ENCODE results near the gene ANKRD6.
"Not testable (repeated sequence)": the region's sequence is repeated elsewhere in the genome, so short reads cannot be mapped to it uniquely, and the experiment has no call there.

ANKRD6 gene

DNA sequence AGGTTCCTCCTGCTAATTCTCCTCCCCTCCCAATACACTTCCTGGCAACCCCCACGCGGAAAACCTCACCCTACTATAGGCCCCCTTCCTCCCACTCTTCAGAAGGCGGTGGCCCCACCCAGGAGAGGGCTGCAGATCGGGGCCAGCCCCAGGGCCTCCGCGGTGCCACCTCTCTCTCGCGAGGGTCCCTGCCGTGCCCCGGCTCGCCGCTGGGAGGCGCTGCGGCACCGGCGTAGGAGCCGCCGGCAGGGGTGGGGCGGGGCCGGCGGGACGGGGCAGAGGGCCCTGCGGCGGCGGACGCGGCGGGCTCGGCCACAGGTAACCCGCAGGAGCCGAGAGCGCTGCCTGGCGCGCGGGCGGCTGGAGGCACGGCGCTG, at the start of gene ANKRD6:
Gene ANKRD6, plus strand, starts transcription at position 278 of the 377 bp plus-strand sequence. CDS start 133,825 bp downstream, outside the sequence.
- peak; percentile 68 to 79 for DNase-seq (ENCODE audit: low read depth in 1 of 2, low spot score in 1 of 2)

DNA sequence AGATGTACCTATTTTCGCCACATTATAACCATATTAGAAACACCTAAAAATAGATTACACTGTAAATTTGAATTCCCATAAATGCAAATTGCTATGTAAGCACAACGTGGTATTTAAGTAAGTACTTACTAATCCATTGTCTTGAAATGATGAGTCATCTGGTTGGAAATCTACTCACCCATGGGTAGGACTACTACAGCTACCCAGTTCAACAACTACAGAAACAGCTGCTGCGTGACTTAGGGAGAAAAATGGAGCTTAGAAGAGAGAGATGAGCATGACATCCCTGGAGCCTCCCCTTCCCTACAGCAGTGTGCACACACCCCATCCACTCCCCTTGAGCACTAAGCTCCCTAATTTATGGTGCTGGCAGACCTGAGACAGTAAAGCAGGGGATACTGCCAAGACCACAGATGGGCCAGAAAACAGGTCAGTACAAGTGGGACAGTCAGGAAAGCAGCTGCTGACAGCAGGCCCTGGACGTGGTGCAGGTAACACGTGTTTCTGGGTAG, 47.7 kb upstream of the ANKRD6 start:
- DNase-seq (ENCODE audit: low read depth in 1 of 2, low spot score in 1 of 2) = no peak

DNA sequence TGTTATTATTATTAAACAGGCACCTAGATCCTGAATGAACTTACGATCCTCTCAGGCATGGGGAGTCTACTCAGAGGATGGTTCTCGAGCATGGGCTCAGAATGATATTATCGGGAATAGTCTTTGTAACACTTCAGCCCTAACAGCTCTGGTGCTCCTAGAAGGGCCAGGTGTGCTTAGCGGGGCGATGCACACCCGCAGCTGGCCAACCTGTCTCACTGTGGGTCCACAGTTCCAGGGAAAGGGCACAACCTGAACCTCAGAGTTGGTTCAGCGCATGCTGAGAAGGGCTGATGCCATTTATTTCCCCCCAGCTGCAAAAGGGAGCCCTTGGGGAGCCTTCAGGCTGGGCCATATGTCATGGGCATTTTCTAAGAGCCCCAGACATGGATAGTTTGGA, 47.1 kb upstream of the ANKRD6 start:
- no peak for DNase-seq (ENCODE audit: low read depth in 1 of 2, low spot score in 1 of 2)

DNA sequence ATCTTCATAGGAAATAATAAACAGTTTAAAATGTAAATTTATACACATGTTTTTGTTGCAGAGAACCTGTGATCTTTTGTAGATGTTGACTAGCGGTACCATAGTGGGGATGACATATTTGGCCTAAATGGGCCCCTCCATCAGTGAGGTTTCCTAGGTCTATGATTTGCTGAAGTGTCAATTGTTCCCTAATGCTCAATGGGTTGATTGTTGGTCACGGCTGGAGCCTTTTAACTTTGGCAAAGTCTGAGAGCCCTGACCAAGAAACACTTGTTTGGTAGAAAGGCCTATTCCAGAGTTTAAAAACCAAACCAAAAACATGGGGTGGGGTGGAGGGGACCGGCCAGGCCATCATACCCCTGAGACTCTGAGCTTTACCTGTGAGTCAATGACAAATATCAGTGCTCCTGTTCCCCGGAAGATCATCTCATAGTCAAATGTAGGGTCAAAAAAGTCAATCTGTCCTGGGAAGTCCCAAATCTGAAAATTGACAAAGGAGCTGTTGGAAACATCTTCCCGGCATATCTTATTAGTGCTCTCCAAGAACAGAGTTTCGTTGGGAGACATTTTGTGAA, 45.9 kb upstream of the ANKRD6 start:
- DNase-seq (ENCODE audit: low read depth in 1 of 2, low spot score in 1 of 2) = no peak

DNA sequence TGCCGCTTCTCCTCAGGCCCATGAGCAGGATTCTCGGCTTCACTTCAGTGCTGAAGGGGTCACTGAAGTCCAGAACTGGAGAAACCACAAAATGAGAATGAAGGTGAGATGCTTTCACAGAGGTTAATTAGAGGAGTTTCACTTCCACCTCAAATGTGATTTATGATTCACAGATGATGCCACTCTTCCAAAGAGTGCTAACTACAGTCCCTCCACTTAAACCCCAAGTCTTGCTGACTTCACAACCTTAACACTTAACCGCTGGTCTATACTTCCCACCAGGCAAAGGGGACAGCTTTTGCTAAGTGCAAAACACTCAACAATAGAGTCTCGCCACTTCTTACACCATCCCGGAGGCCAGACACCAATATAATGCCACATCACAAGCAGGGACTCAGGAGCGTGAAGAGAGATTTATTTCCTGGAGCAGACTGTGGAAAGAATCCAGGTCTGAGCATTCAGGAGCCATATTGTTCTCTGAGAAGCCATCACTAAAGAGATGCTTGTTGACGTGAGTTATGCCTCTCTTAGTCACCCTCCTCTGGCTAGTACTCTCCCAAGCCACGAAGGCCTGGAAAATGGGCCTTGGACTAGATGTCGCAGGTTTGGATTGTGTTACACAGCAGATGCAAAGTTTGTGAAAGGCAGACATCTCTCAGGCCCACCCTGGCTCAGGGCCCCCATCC, 45.3 kb upstream of the ANKRD6 start:
- DNase-seq (ENCODE audit: low read depth in 1 of 2, low spot score in 1 of 2) = no peak

DNA sequence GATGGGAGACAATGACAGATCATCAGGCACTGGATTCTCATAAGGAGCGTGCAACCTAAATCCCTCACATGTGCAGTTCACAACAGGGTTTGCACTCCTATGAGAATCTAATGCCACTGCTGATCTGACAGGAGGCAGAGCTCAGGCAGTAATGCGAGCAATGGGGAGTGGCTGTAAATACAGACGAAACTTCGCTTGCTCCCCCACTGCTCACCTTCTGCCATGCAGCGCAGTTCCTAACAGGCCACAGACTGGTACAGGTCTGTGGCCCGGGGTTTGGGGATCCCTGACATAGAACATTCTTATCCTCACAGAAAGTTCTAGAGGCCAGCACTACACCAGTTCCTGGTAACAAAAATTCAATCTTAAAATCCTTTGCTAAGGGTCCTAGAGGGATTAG, 44.1 kb upstream of the ANKRD6 start:
- DNase-seq (ENCODE audit: low read depth in 1 of 2, low spot score in 1 of 2) = no peak

DNA sequence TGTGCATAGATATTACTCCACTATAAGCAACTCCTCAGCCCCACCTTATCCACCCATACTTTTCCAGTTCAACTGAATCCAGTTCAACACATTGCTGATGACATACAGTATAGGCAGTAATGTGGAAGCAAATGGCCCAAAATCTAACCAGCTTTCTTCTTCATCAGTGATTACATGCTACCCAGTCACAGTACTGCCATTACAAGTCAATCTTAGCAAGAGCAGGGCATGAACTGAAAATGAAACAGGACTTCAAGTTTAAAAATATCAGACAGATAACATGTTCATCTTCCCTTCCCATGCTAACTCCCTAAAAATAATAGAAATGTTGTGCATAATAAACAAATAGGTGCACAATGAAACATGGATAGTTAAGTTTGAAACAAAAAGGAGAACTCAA, 40.1 kb upstream of the ANKRD6 start:
- no peak for DNase-seq (ENCODE audit: low read depth in 1 of 2, low spot score in 1 of 2)

DNA sequence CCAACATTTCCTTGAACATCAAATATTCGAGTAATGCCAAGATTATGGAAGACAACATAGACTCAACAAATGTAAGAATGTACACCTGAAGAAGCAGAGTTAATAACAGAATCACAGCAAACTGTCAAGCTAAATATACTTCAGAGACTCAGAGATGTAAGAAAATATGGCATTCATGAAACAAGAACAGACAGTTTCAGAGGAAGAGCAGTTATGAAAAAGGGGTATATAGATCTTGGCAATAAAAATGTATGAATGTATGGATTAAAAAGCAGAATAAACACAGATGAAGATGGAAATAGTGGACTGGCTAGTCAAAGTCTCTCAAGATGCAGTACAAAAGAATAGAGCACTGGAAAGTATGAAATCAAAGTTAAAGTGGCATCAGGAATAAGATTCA, 39.3 kb upstream of the ANKRD6 start:
- no peak for DNase-seq (ENCODE audit: low read depth in 1 of 2, low spot score in 1 of 2)

DNA sequence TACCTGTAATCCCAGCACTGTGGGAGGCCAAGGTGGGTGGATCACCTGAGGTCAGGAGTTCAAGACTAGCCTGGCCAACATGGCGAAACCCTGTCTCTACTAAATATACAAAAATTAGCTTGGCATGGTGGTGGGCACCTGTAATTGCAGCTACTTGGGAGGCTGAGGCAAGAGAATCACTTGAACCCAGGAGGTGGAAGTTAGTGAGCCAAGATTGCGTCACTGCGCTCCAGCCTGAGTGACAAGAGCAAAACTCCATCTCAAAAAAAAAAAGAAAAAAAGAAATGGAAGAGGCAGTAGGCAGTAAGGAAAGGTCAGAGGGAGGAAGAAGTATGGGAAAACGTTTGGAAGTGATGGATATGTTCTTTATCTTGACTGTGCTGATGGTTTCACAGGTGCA, 35.1 kb upstream of the ANKRD6 start:
- not testable (repeated sequence) for DNase-seq (ENCODE audit: low read depth in 1 of 2, low spot score in 1 of 2)

DNA sequence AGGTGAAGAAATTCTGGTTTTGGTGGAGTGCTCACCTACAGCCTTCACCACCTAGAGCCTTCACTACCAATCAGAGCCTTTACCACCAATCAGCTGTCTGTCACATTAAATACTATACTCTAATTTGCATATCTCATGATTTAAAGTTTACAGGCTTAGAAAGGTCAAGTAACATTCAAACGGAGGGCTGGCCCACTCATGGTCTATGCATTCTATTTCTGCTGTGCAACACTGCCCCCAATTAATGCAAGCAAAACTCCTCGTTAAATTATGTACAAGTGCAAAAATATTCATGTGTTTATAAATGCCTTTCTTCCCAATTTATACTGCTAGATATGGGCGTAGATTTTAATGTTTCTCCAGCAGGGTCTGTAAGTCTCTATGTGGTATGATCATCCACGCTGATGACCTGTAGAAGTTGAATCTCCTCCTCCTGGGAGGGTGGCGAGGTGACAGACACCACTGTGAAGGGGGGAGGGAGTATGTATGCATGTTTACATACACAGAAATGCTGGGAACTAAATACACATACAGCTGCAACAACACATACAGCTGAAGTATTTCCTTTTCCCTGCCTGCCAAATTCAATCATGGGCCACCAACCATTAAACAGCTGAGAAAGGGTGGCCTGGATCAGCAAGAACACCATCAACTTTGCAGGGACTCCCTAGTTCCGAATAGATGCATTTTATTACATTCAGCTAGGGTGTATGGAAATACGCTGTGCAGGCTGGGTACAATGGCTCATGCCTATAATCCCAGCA, 34.0 kb upstream of the ANKRD6 start:
- no peak for DNase-seq (ENCODE audit: low read depth in 1 of 2, low spot score in 1 of 2)

DNA sequence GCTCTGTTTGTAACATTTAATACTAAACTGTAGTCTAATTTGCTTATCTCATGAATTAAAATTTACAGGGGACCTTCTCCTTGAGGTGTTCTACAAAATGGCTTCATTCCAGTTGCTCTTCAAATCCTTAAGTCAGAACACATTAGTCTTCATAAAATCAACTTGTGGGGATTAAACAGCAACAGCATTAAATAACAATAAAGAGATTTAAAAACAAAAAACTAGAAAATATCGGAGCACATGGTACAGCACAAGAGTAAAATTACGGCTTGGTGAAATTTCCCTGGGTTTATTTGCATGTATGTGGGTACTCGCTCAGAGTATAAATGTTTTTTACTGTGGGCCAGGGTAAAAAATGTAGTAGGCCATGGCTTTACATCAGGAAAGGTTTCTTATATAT, 32.9 kb upstream of the ANKRD6 start:
- DNase-seq (ENCODE audit: low read depth in 1 of 2, low spot score in 1 of 2) = no peak

DNA sequence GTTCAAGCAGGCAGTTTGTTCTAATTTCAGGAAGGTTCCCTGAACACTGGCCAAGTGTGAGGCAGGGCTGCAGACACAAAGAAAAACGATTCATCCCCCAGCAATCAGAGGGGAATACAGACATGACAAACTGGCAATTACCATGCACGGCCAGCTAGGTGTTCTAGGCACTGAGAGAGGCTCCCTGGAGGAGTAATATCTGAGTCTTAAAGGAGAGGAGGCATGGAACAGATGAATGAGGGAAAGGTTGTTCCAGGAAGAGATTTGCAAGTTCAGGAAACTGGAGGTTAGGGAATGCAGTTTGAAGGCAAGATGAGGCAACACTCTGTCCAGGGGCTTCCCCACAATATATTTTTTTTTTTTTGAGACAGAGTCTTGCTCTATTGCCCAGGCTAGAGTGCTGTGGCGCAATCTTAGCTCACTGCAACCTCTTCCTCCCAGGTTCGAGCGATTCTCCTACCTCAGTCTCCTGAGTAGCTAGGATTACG, 32.0 kb upstream of the ANKRD6 start:
- no peak for DNase-seq (ENCODE audit: low read depth in 1 of 2, low spot score in 1 of 2)

DNA sequence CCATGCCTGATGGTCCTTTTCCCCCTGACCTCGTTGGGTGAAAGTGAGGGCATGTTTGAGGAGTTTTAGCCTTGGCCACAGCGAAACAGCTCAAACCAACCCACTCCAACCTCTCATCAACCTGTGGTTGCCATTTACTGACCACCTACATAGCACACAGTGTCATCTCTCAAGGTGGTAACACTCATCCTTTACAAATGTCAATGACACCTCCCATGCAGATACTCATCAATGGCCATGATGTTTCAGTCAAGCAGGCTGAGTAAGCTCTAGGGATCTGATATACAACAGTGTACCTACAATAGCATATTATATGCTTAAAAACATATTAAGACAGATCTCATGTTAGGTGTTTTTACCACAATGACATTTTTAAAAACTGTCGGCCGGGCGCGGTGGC, 30.2 kb upstream of the ANKRD6 start:
- no peak for DNase-seq (ENCODE audit: low read depth in 1 of 2, low spot score in 1 of 2)

DNA sequence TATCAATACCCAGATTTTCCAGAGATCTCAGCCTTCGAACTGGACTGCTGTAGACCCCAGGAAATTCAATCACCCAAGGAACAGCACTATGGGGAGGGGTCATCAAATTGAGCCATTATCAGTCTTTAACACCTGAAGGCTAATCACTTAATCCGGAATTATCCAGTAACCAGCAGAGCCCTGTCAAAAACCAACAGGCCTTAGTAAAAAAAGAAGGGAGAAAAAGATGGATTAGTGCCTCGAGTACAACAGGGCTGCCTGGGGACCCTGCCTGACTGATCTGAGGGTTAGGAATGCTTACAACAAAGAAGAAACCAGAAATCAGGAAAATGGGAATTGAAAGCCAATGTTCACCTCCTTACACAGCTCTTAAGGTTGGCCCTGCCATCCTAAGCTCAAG, 28.4 kb upstream of the ANKRD6 start:
- no peak for DNase-seq (ENCODE audit: low read depth in 1 of 2, low spot score in 1 of 2)

DNA sequence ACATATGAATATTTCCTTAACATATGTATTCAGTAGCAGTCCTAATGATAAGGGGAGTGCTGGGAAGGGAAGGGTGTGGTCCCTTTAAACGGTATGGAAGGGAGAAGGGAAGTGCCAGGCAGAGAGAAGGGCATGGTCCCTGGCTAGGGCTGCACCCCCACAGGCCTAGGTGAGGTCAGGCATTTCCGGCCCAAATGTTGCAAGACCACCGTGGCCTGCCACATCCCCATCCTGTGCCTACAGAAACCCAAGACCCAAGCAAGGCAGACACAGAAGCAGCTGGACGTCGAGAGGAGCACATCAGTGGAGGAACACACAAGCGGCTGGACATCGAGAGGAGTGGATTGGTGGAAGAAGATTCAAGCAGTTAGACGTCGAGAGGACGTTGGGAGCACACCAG, 26.8 kb upstream of the ANKRD6 start:
- DNase-seq (ENCODE audit: low read depth in 1 of 2, low spot score in 1 of 2) = no peak

DNA sequence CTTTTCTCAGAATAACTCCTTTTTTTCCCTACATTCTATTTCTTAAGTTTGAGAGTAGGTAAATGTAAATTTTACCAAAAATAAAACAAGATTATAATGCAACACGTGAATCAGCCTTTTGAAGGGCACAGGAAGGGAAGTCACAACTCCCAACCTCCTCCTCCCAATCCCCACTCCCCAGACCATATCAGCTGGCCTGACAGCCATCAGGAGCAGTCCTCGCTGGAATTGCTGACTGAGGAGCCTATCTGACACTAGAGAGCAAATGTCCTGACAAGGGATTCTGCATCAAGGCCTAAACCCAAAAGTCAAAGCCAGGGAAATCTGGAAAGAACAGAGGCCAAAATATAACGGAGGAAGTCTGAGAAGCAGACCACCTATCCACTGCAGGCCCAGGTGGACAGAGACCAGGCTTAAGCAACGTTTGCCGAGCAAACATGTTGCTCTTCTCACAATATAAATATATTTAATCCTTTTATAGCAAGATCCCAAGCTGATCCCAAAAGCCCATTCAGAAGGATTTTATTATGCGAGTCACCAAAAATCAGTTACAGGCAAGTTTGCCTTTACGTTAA, 23.4 kb upstream of the ANKRD6 start:
- no peak for DNase-seq (ENCODE audit: low read depth in 1 of 2, low spot score in 1 of 2)

DNA sequence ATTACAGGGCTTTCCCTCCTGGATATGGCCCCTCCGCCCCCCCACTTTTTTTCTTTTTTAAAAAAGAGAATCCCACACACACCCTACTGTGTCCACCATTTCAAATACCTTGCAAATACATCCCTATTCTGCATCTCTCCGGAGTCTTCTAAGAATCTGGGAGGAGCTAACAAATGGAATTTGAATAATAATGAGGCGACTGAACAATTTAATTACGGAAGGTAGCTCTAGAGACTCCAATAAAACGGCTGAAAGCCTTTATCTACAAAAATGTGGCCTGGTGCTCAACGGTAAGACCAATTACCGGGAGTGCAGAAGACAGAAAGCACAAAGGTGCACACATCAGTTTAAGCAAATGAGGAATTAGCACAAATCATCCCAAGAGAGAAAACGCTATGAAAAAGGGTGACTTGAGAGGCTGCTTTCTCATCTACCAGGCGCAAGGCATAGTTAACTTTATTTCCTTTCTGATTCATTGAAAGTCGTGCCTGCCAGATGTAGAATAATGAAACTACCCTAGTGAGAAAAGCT, 22.7 kb upstream of the ANKRD6 start:
- no peak for DNase-seq (ENCODE audit: low read depth in 1 of 2, low spot score in 1 of 2)

DNA sequence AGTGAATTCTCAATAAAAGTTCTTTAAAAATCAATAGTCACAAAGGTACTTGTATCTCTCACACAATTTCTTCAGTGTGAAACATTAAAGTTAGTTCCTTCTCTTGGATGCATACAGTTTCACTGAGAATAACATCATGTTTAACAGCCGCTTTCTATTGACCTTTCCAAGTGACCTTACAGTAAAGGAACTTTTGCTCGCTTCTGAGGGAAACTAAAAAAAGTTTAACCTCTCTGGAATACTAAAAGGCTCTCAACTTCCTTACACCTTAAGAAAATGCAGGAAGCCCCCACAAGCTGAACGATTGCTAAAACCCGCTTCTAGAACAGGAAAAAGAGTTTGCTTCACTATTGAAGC, 22.2 kb upstream of the ANKRD6 start:
- DNase-seq (ENCODE audit: low read depth in 1 of 2, low spot score in 1 of 2) = no peak

DNA sequence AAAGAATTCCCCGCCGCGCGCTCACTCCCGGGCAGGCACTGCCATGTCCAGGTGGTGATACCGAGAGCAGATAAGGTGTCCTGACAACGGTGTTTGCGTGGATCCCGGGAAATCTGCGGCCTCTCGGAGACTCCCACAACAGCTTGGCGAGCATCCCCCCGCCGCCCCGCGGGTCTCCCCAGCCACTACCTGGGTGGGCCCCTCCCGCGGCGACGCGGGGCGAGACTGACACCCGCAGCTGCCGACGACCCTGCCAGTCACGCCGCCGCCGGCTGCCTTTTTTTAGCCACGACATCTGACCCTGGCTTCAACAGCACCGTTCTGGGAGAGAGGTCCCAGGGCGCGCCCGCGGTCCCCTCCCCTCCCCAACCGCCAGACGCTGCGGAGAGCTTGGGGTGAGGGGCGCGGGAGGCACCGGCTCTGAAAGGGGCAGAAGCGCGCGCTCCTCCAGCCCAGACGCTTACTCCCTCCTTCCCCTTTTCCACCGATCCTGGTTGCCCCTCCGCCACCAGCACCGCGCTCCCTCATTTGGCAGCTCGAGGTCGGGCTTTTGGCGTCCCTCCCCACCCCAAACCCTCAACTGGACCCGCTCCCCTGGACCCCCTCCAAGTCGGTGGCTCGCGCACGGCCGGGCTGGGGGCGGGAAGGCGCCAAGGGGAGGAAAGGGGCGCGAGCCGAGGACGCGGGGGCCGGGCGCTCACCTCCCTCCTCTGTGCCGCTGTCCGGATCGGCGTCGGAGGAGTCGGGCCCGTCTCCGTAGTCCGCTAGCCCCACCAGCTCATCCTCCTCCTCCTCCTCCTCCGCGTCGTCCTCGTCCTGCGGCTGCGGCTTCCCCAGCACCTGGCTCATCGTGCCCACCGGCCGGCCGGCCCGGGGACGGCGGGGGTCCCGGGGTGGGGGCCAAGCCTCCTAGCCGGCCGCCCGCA, 21.5 kb upstream of the ANKRD6 start:
- DNase-seq (ENCODE audit: low read depth in 1 of 2, low spot score in 1 of 2) = peak in 1 of 2 donors; percentile 5
